Stimulated activated CD4-positive, alpha-beta T cell treated with anti-CD3 and anti-CD28 coated beads, Interleukin-1b, Interleukin-23, amount 100 ng/mL, for 48 hours (primary cell): ENCODE data around the gene ODAD2.
A peak's percentile ranks its signal among the peaks of the same experiment; 100 is the strongest.
"Not testable (repeated sequence)": the region's sequence is repeated elsewhere in the genome, so short reads cannot be mapped to it uniquely, and the experiment has no call there.

Experiments
- DNase-seq: peaks from one replicate; pipeline ENCODE4 v3.0.0-alpha.2; 2020

ODAD2 gene, protein sequence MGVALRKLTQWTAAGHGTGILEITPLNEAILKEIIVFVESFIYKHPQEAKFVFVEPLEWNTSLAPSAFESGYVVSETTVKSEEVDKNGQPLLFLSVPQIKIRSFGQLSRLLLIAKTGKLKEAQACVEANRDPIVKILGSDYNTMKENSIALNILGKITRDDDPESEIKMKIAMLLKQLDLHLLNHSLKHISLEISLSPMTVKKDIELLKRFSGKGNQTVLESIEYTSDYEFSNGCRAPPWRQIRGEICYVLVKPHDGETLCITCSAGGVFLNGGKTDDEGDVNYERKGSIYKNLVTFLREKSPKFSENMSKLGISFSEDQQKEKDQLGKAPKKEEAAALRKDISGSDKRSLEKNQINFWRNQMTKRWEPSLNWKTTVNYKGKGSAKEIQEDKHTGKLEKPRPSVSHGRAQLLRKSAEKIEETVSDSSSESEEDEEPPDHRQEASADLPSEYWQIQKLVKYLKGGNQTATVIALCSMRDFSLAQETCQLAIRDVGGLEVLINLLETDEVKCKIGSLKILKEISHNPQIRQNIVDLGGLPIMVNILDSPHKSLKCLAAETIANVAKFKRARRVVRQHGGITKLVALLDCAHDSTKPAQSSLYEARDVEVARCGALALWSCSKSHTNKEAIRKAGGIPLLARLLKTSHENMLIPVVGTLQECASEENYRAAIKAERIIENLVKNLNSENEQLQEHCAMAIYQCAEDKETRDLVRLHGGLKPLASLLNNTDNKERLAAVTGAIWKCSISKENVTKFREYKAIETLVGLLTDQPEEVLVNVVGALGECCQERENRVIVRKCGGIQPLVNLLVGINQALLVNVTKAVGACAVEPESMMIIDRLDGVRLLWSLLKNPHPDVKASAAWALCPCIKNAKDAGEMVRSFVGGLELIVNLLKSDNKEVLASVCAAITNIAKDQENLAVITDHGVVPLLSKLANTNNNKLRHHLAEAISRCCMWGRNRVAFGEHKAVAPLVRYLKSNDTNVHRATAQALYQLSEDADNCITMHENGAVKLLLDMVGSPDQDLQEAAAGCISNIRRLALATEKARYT

GRCh38 chr10:27998954-27999275 is at the start of gene ODAD2:
Gene ODAD2, minus strand, starts transcription at chr10:27999079. Its CDS starts 3,937 bp downstream, at chr10:27995142.
- no peak for DNase-seq

DNA sequence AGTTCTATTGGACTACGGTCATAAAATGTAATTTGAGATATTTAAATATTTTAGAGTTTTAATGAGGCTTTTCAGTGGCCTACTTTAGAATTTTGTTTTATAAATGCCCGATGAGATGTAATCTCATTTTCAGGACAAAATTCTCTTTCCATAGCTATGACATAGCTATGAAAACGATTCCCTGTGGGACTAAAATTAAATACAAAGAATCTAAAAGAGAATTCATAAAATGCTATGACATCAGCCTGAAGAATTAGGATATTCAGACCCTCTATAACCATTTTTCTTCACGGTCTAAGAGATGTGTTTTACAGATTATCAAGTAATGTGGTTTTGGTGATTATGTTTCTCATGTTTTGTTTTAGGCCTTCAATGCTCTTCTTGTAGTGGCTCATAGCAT is 48.2 kb upstream of the ODAD2 start:
- no peak for DNase-seq

DNA sequence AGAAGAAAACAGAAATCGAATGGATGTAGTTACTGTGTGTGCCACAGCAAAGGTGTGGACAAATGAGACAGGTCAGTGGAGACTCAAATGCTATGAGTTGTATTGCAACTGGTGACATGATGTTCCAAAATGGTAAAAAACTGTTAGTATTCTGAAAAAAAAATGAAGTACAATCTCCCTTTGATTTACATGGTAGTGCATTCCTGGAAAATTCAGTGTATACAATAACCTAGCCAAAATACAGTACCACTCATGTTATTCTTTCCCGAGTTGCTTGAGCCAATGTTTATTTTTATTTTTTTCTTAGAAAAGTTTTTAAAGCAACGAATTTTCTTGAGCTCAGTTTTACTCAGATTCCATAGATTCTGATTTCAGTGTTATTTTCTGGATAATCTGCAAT is 47.7 kb upstream of the ODAD2 start:
- DNase-seq, result no peak

DNA sequence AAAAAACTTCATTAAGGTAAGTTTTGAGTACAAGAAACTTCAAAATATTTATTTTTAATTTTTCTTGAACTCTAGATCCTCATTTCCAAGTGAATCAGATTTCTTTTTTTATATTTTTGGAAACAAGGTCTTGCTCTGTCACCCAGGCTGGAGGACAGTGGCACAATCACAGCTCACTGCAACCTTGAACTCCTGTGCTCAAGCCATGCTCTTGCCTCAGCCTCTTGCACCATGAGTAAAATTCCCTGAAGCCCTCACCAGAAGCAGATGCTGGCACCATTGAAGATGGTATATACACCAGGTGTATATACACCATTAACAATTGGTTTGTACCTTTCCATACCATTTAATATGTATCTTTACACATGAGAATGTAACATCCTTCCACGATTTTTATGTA is 45.1 kb upstream of the ODAD2 start:
- DNase-seq, result no peak

DNA sequence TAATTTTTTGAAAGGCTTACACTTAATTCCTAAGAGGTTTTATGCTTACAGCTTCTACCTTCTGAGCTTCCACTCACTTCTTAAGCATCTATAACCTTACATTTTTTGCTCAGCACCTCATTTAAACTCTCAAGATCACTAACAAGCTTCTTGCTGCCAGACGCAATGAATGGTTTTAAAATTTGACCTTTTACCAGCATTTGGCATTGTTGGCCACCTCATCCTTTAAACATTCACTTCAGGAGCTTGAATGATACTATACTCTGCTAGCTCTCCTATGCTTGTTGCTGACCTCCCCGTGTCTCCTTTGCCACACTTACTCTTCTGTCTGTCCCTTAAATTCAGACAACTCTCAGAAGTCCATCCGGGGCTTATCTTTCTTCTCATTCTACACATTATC is 37.7 kb upstream of the ODAD2 start:
- no peak for DNase-seq

GRCh38 chr10:28020993-28021982 is 22.4 kb upstream of the ODAD2 start:
- no peak for DNase-seq

- no peak for DNase-seq
Observed at GRCh38 chr10:28020080-28020860, 21.4 kb upstream of the ODAD2 start.

- DNase-seq, result no peak
Observed at GRCh38 chr10:28014651-28015050, 15.8 kb upstream of the ODAD2 start.

DNA sequence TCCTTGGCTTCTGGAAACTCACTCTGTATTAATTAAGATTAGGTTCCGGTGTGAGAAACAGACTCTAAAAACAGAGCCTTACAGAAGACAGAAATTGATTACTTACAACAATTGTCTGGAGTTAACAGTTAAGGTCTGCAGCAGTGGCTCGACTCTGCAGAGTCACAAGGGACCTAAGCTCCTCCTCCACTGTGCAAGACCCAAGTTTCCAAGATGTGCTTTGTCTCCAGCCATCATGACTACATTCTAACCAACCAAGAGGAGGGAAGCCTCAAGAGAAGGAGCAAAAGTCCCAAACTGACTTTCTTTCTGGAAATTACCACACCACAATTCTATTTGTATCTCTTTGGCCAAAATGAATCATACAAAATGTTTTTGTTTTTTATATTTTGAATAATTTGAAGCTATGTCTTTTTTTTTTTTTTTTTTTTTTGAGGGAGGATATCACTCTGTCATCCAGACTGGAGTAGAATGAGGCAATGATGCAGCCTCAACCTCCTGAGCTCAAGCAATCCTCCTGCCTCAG is 14.2 kb upstream of the ODAD2 start:
- DNase-seq, result no peak

DNA sequence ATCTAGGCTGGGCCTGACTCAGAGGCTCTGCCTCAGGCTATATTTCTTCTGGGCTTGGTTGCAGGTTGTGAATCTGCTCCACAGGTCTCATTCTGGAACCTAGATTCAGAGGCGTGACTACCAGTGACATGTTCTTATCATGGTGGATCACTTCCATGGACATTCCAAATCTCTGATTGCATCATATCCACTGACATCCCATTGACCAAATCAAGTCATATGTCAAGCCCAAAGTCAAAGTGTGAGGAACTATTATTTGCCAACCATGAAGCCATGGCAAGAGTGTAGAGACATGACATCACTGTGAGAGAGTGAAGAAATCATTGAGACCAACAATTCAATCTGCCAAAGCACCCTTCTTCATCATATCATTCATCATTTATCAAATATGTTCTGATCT is 11.9 kb upstream of the ODAD2 start:
- DNase-seq, result no peak

DNA sequence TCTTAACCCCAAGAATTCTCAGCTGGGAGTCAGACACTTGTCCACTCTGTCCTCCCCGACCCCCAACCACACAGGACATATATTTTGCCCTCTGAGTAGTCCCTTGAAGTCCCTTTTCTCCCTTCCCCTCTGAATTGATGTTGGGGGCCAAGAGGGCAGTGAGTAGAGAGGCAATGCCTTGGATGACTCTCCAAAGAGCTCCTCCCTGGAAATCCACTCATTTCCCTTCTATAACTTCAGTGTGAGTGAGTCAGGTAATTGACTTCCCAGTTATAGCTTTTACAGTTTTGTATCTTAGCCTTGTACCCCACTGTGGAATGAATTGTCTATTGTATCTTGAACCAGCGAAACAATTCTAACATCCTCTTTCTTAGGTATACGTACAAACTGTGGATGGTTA is 9.2 kb upstream of the ODAD2 start:
- no peak for DNase-seq

GRCh38 chr10:28001353-28001752 is 2.5 kb upstream of the ODAD2 start:
- no peak for DNase-seq

DNA sequence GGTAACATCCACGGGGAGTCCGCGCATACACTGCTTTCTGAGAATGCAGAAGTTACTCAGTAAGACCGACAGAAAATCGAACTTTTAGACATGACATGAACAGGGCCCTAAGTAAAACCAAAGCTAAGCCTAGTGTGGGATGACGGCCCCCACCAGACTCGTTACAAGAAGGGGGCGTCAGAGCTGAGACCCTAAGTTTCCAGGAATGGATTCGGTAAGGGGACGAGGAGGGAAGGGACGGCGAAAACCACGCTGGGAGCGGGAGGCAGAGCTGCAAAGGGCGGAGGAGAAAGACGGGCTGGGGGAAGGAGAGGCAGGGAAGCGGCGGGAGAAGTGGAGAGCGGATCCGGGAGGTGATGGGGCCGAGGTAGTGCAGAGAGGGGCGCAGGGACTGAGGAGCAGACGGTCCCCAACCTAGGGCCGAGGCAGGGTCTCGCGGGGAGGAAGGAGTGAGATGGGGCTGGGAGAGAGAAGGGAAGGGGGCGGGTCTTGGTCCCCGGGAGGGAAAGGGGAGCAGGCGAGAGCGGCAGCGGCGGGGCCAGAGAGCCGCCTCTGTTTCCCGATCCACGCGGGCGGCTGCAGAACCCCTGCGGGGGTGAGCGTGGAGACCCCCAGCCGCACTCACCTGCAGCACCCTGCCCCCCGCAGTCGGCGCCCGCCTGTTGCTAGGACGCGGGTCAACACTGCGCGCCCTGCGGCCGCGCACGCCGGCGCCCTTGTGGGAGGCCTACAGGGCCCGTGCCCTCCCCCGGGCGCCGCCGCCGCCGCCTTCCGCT is 513 bp downstream of the ODAD2 start:
- peak; percentile 6 for DNase-seq

- DNase-seq, result no peak
Observed at GRCh38 chr10:27997865-27998177, 1.1 kb downstream of the ODAD2 start.

GRCh38 chr10:27995311-27995710 is 3.6 kb downstream of the ODAD2 start:
- no peak for DNase-seq

DNA sequence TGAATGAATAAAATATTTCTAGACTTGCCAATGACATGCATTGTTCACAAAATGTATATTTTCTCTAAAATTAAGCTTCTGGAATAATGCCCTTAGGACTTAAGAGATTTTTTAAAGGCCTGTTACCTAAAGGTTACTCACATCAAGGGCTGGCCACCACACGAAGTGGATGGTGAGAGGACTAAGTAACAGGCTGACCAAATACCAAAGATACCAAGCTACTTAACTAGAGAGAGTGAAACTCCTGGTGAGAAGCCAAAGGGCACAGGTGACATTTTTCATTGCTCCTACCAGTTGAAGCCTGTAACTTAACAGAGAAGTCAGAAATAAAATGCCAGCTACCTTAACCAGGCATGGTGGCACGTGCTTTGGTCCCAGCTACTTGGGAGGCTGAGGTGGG is 9.5 kb downstream of the ODAD2 start:
- DNase-seq, result not testable (repeated sequence)

DNA sequence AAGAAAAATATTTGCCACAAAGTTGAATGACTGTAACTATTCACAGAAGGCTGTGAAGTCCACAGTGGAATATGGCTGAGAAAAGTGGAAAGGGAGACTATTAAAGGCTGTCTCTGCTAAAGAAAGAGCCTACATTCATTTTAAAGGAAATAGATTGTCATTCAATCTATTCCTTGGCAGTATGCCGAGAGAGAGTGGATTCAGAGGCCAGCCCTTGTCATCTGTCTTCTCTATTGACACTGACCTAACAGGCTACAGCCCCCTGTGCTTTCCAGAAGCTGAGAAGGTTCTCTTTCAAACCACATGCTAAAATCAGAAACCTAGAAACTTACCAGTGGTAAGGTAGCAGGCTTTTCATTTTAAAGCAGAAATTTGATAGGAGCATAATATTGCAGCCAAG is 12.1 kb downstream of the ODAD2 start:
- DNase-seq, result no peak

GRCh38 chr10:27982875-27983543 is 15.9 kb downstream of the ODAD2 start:
- DNase-seq, result no peak

- DNase-seq, result no peak
Observed at GRCh38 chr10:27981744-27982143, 17.1 kb downstream of the ODAD2 start.

GRCh38 chr10:27970795-27971194 is 28.1 kb downstream of the ODAD2 start:
- not testable (repeated sequence) for DNase-seq
